Measurements from ENCODE around the gene CLCF1.
A peak's percentile ranks its signal among the peaks of the same experiment; 100 is the strongest.

The CLCF1 gene

GRCh38 chr11:67411785-67412152, 38.4 kb upstream of the CLCF1 start:
- H3K27ac ChIP-seq, result no peak overlapping the region
- no peak for TF ChIP-seq CTCF (conservative IDR thresholded peaks at IDR 0.05)

- TF ChIP-seq CTCF (conservative IDR thresholded peaks at IDR 0.05), result no peak
- H3K27ac ChIP-seq, result no peak overlapping the region
Observed at GRCh38 chr11:67410984-67411784, 37.8 kb upstream of the CLCF1 start.

GRCh38 chr11:67410369-67410831, 37.0 kb upstream of the CLCF1 start:
- H3K27ac ChIP-seq, result no peak overlapping the region
- TF ChIP-seq CTCF (conservative IDR thresholded peaks at IDR 0.05), result no peak

- H3K27ac ChIP-seq, result no peak overlapping the region
- 0 out of 2 replicates have a peak, but pooled peaks have one; percentile 3 for TF ChIP-seq CTCF (conservative IDR thresholded peaks at IDR 0.05)
Observed at GRCh38 chr11:67409781-67410368, 36.5 kb upstream of the CLCF1 start.

- TF ChIP-seq CTCF (conservative IDR thresholded peaks at IDR 0.05), result no peak
- H3K27ac ChIP-seq, result no peak overlapping the region
Observed at GRCh38 chr11:67409261-67409666, 35.9 kb upstream of the CLCF1 start.

- no peak overlapping the region for H3K27ac ChIP-seq
- TF ChIP-seq CTCF (conservative IDR thresholded peaks at IDR 0.05), result no peak
Observed at GRCh38 chr11:67408437-67409200, 35.2 kb upstream of the CLCF1 start.

GRCh38 chr11:67407688-67408163, 34.3 kb upstream of the CLCF1 start:
- TF ChIP-seq CTCF (conservative IDR thresholded peaks at IDR 0.05), result no peak
- no peak overlapping the region for H3K27ac ChIP-seq

Measured in VCaP (cell line).